Kidney epithelial cell (primary cell): ENCODE data around the gene SEMA6A. TPM values are rescaled to one million over a fixed set of nuclear protein-coding genes. Genes with fewer than 3 reads are reported as not detected.

Experiments
- DNase-seq: peaks from one replicate; pipeline ENCODE4 v3.0.0-alpha.2; 2010; ENCODE audit warnings: low read depth
- H3K27me3 ChIP-seq: 2 replicates; pipeline ENCODE4 v1.6.0; 2011; ENCODE audit warnings: low read length; ENCODE audit not compliant: control insufficient read depth, insufficient read depth
- H3K36me3 ChIP-seq: 2 replicates; pipeline ENCODE4 v1.5.1; 2011; ENCODE audit warnings: low read length; ENCODE audit not compliant: control insufficient read depth, insufficient read depth
- H3K4me3 ChIP-seq: 2 replicates; pipeline ENCODE4 v1.5.1; 2011; ENCODE audit warnings: low read depth, mild to moderate bottlenecking, control low read depth, low read length
- total RNA-seq: library from RNA; depleted of rRNA; stranded (reverse); fragments of >200 nt; gene quantifications from 2 replicates; pipeline ENCODE4 v1.2.3, GENCODE V29; 2015
- TF ChIP-seq, protein P1 (sequence below): IDR thresholded peaks from 2 replicates; pipeline ENCODE4 v1.5.1; 2011; ENCODE audit warnings: mild to moderate bottlenecking, moderate library complexity, low read length, control low read depth, inconsistent platforms; ENCODE audit not compliant: insufficient read depth, poor library complexity, severe bottlenecking

The SEMA6A gene
- total RNA-seq, 1 donor from 2014 or later, result 6.3 TPM

- TF ChIP-seq, protein P1, sequence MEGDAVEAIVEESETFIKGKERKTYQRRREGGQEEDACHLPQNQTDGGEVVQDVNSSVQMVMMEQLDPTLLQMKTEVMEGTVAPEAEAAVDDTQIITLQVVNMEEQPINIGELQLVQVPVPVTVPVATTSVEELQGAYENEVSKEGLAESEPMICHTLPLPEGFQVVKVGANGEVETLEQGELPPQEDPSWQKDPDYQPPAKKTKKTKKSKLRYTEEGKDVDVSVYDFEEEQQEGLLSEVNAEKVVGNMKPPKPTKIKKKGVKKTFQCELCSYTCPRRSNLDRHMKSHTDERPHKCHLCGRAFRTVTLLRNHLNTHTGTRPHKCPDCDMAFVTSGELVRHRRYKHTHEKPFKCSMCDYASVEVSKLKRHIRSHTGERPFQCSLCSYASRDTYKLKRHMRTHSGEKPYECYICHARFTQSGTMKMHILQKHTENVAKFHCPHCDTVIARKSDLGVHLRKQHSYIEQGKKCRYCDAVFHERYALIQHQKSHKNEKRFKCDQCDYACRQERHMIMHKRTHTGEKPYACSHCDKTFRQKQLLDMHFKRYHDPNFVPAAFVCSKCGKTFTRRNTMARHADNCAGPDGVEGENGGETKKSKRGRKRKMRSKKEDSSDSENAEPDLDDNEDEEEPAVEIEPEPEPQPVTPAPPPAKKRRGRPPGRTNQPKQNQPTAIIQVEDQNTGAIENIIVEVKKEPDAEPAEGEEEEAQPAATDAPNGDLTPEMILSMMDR, result no peak
- no peak for DNase-seq
- Histone ChIP-seq H3K36me3 (no peaks in the 10 kb centered on the region), H3K27me3 (no peaks in the 10 kb centered on the region), H3K4me3 (no peak overlapping the region)
Observed at GRCh38 chr5:116567106-116567505, 7.5 kb downstream of the SEMA6A start.

- Histone ChIP-seq H3K4me3 (no peak overlapping the region), H3K27me3 (no peaks in the 10 kb centered on the region), H3K36me3 (no peaks in the 10 kb centered on the region)
- TF ChIP-seq, protein P1, result no peak
- no peak for DNase-seq
Observed at GRCh38 chr5:116566251-116566650, 8.4 kb downstream of the SEMA6A start.

- no peak for DNase-seq
- no peaks in the 10 kb centered on the region for H3K36me3 ChIP-seq
- TF ChIP-seq, protein P1, result no peak
- H3K4me3 ChIP-seq, result no peak overlapping the region
- no peaks in the 10 kb centered on the region for H3K27me3 ChIP-seq
Observed at GRCh38 chr5:116564756-116565490, 9.7 kb downstream of the SEMA6A start.

DNA sequence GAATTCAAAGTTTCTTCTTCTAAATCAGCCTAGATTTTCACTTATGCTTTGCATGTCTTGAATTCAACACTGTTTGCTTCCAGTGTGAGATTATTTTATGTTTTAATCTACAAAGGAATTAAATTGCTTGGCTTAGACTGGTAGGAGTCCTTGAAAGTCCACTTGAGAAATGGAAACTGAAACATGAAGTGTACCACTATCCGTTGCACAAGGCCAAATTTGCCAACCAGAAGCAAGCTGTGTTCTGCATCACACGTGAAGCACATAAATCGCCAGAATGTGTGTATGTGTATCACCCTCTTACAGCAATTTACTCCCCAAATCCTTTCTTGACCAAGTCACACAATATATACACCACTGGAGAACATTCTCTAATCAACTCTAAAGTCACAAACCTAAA is 10.3 kb downstream of the SEMA6A start:
- DNase-seq, result no peak
- Histone ChIP-seq H3K27me3 (no peaks in the 10 kb centered on the region), H3K4me3 (no peak overlapping the region), H3K36me3 (no peaks in the 10 kb centered on the region)
- TF ChIP-seq, protein P1, result no peak

DNA sequence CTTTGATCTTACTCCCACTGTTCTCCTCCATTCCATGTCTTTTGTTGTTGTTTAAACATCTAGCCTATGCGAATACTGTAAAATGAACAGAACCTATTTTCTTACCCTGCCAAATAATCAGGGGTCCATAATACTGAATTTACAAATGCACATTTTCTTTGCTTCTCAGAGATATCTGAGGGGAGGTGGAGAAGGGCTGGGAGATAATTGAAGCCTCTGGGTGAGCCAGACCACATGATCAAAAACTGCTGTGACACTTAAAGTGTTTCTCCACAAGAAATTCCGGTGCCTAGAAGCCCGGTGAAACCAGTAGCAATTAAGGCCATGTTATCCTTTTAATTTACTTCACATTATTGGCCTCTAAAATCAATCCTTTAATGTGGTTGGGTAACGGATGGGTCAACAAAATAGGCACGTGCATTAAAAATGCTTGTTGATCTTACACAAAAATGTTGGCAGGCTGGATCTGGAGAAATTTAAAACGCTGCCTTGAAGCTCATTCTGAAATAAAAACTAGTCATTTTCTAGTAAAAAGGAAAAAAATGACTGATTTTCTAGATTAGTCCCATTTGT is 10.8 kb downstream of the SEMA6A start:
- no peaks in the 10 kb centered on the region for H3K27me3 ChIP-seq
- H3K36me3 ChIP-seq, result no peaks in the 10 kb centered on the region
- TF ChIP-seq, protein P1, result no peak
- H3K4me3 ChIP-seq, result no peak overlapping the region
- DNase-seq, result no peak
